GM23338 (cell line): Measurements from ENCODE around the gene ARSB.

Source experiments
- CREB1 ChIP-seq: fragments of 250-450 bp; sonication (Bioruptor Pico); IDR thresholded peaks from 2 replicates; pipeline ENCODE4 v1.5.0; 2020; ENCODE audit warnings: low read depth, mild to moderate bottlenecking, moderate library complexity
- CTCF ChIP-seq, 2 experiments: fragments of 200-600 bp in 1 of 2; sonication (generic) in 1 of 2; conservative IDR thresholded peaks; 2 replicates each; pipeline versions ENCODE4 v1.5.1 to v1.6.1; 2016 to 2017; ENCODE audit warnings: antibody characterized with exemption in 2 of 2, low read depth in 2 of 2, mild to moderate bottlenecking in 2 of 2, moderate library complexity in 1 of 2
- EZH2 ChIP-seq: fragments of 200-600 bp; sonication (generic); IDR thresholded peaks from one replicate; pipeline ENCODE4 v1.8.0; 2017; ENCODE audit warnings: antibody characterized with exemption, mild to moderate bottlenecking, low read depth; ENCODE audit not compliant: unreplicated experiment
- EZH2phosphoT487 ChIP-seq: fragments of 200-600 bp; sonication (generic); IDR thresholded peaks from one replicate; pipeline ENCODE4 v1.8.1; 2018; ENCODE audit warnings: antibody characterized with exemption; ENCODE audit not compliant: unreplicated experiment
- POLR2AphosphoS5 ChIP-seq: IDR thresholded peaks from 2 replicates; pipeline ENCODE4 v1.6.1; 2016; ENCODE audit warnings: antibody characterized with exemption, low read depth
- TF ChIP-seq, protein P1 (sequence below): IDR thresholded peaks from one replicate; pipeline ENCODE4 v1.6.1; 2018; ENCODE audit warnings: antibody characterized with exemption; ENCODE audit not compliant: unreplicated experiment
- TF ChIP-seq, protein P2 (sequence below): IDR thresholded peaks from 2 replicates; pipeline ENCODE4 v1.6.1; 2016; ENCODE audit warnings: antibody characterized with exemption

- TF ChIP-seq CTCF (conservative IDR thresholded peaks at IDR 0.05; ENCODE audit: low read depth in 2 of 2) (no peak), POLR2AphosphoS5 (no peak), CREB1 (no peak), EZH2phosphoT487 (no peak), EZH2 (no peak)
- TF ChIP-seq, protein P1, sequence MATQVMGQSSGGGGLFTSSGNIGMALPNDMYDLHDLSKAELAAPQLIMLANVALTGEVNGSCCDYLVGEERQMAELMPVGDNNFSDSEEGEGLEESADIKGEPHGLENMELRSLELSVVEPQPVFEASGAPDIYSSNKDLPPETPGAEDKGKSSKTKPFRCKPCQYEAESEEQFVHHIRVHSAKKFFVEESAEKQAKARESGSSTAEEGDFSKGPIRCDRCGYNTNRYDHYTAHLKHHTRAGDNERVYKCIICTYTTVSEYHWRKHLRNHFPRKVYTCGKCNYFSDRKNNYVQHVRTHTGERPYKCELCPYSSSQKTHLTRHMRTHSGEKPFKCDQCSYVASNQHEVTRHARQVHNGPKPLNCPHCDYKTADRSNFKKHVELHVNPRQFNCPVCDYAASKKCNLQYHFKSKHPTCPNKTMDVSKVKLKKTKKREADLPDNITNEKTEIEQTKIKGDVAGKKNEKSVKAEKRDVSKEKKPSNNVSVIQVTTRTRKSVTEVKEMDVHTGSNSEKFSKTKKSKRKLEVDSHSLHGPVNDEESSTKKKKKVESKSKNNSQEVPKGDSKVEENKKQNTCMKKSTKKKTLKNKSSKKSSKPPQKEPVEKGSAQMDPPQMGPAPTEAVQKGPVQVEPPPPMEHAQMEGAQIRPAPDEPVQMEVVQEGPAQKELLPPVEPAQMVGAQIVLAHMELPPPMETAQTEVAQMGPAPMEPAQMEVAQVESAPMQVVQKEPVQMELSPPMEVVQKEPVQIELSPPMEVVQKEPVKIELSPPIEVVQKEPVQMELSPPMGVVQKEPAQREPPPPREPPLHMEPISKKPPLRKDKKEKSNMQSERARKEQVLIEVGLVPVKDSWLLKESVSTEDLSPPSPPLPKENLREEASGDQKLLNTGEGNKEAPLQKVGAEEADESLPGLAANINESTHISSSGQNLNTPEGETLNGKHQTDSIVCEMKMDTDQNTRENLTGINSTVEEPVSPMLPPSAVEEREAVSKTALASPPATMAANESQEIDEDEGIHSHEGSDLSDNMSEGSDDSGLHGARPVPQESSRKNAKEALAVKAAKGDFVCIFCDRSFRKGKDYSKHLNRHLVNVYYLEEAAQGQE: no peak
- TF ChIP-seq, protein P2, sequence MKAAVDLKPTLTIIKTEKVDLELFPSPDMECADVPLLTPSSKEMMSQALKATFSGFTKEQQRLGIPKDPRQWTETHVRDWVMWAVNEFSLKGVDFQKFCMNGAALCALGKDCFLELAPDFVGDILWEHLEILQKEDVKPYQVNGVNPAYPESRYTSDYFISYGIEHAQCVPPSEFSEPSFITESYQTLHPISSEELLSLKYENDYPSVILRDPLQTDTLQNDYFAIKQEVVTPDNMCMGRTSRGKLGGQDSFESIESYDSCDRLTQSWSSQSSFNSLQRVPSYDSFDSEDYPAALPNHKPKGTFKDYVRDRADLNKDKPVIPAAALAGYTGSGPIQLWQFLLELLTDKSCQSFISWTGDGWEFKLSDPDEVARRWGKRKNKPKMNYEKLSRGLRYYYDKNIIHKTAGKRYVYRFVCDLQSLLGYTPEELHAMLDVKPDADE: no peak
These were observed 163.5 kb downstream of the ARSB start for GRCh38 chr5:78821536-78822021.
